Right lobe of liver (tissue), 6 donors: Measurements from ENCODE around the gene SIGLEC1. TPM values are rescaled to one million over a fixed set of nuclear protein-coding genes. Genes with fewer than 3 reads are reported as not detected.
A peak's percentile ranks its signal among the peaks of the same experiment; 100 is the strongest.

ENCODE experiments used
- ATAC-seq, 4 donors: fragments of 200-7000 bp; cut with Tn5 transposase; one replicate each; pipeline ENCODE4 v1.9.1; 2020; ENCODE audit warnings: mild to moderate bottlenecking in 4 of 4, moderate library complexity in 4 of 4
- DNase-seq, 3 donors: peaks; one replicate each; pipeline ENCODE4 v3.0.0-alpha.2; 2020
- H3K27ac ChIP-seq, 3 donors: fragments of 200-600 bp; one replicate each; pipeline ENCODE4 v1.8.0; 2022
- H3K27me3 ChIP-seq, 2 donors: fragments of 200-600 bp; one replicate each; pipeline ENCODE4 v1.8.0; 2022
- H3K36me3 ChIP-seq, 4 donors: fragments of 200-600 bp; sonication (generic) in 1 of 4; one replicate each; pipeline versions ENCODE4 v1.5.1 to v1.8.0; 2017 to 2022; ENCODE audit warnings: control low read depth in 1 of 4
- H3K4me1 ChIP-seq, 4 donors: fragments of 200-600 bp; sonication (generic) in 1 of 4; one replicate each; pipeline versions ENCODE4 v1.5.1 to v1.8.0; 2017 to 2022; ENCODE audit warnings: control low read depth in 1 of 4
- H3K4me3 ChIP-seq, 3 donors: fragments of 200-600 bp; one replicate each; pipeline ENCODE4 v1.8.0; 2022
- H3K9me3 ChIP-seq, 4 donors: fragments of 200-600 bp; sonication (generic) in 1 of 4; one replicate each; pipeline versions ENCODE4 v1.5.1 to v1.8.0; 2017 to 2022; ENCODE audit warnings: control low read depth in 1 of 4
- POLR2A ChIP-seq: fragments of 450-650 bp; IDR thresholded peaks from one replicate; pipeline ENCODE4 v1.6.1; 2017; ENCODE audit warnings: antibody characterized with exemption, mild to moderate bottlenecking
- WGBS: methylation state at CpG from one replicate; pipeline ENCODE4 v1.1.6; 2018; ENCODE audit warnings: low coverage, low lambda C conversion rate; ENCODE audit not compliant: insufficient coverage; ENCODE audit errors: missing lambda C conversion rate; 5-methylcytosine and 5-hydroxymethylcytosine counted together
- intact Hi-C, 2 donors: fragments of 100-400 bp; cut with DNase I; formaldehyde crosslinking; loops; one replicate each; pipeline versions ENCODE4 v1.11.2 to v1.14.1; 2022
- total RNA-seq, 6 experiments: library from RNA; depleted of rRNA in 2 of 6; stranded (reverse); fragments of >200 nt in 2 of 6; fragmentation: NEBNext Ultra II Directional in 3 of 6; extraction: Animal tissue kit (Norgen Biotek cat#: 25700) in 3 of 6; gene quantifications; one replicate each; pipeline versions ENCODE4 v1.1.0 to v1.2.4, GENCODE V29; 2016 to 2023
- TF ChIP-seq, protein P1 (sequence below), 4 donors: fragments of 200-600 bp in 3 of 4; fragments of 450-650 bp in 1 of 4; IDR thresholded peaks; one replicate each; pipeline versions ENCODE4 v1.5.1 to v1.8.0; 2016 to 2022; ENCODE audit warnings: antibody characterized with exemption in 4 of 4, mild to moderate bottlenecking in 2 of 4
- donor health status: DM: no; HTN: yes; CAD: no.
- donor health status: DM: no; HTN: no; CAD: no.
- donor health status: DM: no; HTN: no; CAD: no.
- donor health status: DM: no; HTN: yes; CAD: no.
- donor health status: DM: no; HTN: yes; CAD: no.

The SIGLEC1 gene
- total RNA-seq, 6 experiments from 2014 or later, result 2.6 to 13.9 (median 5.7) TPM

DNA sequence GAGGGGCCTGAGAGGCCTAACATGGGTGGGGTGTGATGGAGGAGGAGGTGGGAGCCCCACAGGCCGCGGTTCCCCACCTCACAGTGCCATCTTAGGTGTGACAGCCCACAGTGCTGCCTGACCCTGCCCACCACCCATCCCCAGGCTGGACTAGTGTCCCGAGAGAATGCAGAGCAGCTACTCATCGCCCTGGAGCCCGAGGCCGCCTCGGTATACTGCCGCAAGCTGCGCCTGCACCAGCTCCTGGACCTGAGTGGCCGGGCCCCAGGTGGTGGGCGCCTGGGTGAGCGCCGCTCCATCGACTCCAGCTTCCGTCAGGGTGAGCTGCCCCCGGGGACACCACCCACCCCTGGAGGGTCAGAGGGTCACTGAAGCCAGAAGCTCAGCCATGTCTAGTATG is 35.7 kb upstream of the SIGLEC1 start:
- TF ChIP-seq POLR2A, result no peak
- TF ChIP-seq, protein P1, sequence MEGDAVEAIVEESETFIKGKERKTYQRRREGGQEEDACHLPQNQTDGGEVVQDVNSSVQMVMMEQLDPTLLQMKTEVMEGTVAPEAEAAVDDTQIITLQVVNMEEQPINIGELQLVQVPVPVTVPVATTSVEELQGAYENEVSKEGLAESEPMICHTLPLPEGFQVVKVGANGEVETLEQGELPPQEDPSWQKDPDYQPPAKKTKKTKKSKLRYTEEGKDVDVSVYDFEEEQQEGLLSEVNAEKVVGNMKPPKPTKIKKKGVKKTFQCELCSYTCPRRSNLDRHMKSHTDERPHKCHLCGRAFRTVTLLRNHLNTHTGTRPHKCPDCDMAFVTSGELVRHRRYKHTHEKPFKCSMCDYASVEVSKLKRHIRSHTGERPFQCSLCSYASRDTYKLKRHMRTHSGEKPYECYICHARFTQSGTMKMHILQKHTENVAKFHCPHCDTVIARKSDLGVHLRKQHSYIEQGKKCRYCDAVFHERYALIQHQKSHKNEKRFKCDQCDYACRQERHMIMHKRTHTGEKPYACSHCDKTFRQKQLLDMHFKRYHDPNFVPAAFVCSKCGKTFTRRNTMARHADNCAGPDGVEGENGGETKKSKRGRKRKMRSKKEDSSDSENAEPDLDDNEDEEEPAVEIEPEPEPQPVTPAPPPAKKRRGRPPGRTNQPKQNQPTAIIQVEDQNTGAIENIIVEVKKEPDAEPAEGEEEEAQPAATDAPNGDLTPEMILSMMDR (IDR thresholded peaks at IDR 0.05), result no peak
- H3K9me3 ChIP-seq, result no peaks in the 10 kb centered on the region
- peaks cover 0 to 23% (median 0%) of the 10 kb centered on the region in 4 donors for H3K4me1 ChIP-seq
- intact Hi-C loops, result no loop called here
- H3K27me3 ChIP-seq, result peaks cover 0 to 6% of the 10 kb centered on the region in 2 donors
- no peak overlapping the region for H3K4me3 ChIP-seq
- no CpG with 5 or more reads among the region's 16 CpGs for WGBS
- H3K27ac ChIP-seq, result no peak overlapping the region
- no peaks in the 10 kb centered on the region for H3K36me3 ChIP-seq
- DNase-seq (peak in 1 of 3 donors; percentile 36), ATAC-seq (no peak)

DNA sequence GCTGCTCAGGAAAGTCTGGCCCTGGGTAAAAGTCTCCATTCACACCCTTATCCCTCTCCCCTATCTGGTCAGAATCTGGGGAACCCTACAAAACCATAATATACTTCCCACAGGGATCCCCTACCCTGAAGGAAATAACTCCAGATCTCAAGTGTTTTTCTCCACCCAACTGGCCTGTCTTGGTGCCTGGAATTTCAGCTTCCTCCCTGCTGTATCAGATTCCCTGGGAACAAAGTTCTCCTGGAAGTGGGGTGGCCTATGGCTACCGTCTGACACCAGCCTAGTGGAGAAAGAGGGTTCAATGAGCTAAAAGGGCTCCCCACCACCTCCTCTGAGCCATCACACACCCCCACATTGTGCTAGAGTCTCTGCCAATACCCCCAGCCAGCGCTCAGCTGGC is 35.1 kb upstream of the SIGLEC1 start:
- WGBS, result 80% methylated on average over 1 of the region's 2 CpGs
- no peaks in the 10 kb centered on the region for H3K9me3 ChIP-seq
- H3K4me1 ChIP-seq, result peaks cover 0 to 18% (median 0%) of the 10 kb centered on the region in 4 donors
- H3K27me3 ChIP-seq, result peaks cover 0 to 6% of the 10 kb centered on the region in 2 donors
- H3K27ac ChIP-seq, result no peak overlapping the region
- no peaks in the 10 kb centered on the region for H3K36me3 ChIP-seq
- no peak overlapping the region for H3K4me3 ChIP-seq
- intact Hi-C loops, result no loop called here
- DNase-seq, result no peak
- ATAC-seq, result no peak
- no peak for TF ChIP-seq POLR2A
- TF ChIP-seq, protein P1 (IDR thresholded peaks at IDR 0.05), result no peak

DNA sequence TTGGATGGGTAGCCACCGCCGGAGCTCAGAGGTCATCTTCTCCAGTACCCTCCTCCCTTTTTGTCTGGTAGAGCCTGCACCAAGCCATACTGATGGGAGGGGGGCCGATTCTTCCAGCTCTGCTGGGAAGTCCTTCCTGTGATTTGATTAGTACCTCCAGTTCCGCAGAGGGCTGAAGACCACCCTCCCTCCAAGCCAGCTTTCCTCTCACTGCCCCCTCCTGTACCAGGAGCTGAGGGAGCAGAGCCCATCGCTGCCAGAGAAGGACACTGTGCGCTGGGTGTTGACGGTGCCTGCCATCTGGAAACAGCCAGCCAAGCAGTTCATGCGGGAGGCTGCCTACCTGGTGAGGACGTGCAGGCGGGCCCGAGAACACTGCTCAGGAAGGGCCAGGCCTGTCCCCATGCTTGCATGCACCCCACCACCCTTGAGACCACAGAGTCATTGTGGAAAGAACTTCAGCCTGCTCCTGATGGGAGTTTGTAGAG is 33.3 kb upstream of the SIGLEC1 start:
- Histone ChIP-seq H3K27me3 (peaks cover 0 to 4% of the 10 kb centered on the region in 2 donors), H3K27ac (no peak overlapping the region), H3K36me3 (no peaks in the 10 kb centered on the region), H3K4me1 (peaks cover 0 to 6% (median 0%) of the 10 kb centered on the region in 4 donors), H3K4me3 (no peak overlapping the region), H3K9me3 (no peaks in the 10 kb centered on the region)
- DNase-seq, result no peak
- intact Hi-C loops, result no loop called here
- ATAC-seq, result no peak
- 67% methylated on average over 11 of the region's 11 CpGs for WGBS
- no peak for TF ChIP-seq POLR2A
- TF ChIP-seq, protein P1 (IDR thresholded peaks at IDR 0.05), result no peak

DNA sequence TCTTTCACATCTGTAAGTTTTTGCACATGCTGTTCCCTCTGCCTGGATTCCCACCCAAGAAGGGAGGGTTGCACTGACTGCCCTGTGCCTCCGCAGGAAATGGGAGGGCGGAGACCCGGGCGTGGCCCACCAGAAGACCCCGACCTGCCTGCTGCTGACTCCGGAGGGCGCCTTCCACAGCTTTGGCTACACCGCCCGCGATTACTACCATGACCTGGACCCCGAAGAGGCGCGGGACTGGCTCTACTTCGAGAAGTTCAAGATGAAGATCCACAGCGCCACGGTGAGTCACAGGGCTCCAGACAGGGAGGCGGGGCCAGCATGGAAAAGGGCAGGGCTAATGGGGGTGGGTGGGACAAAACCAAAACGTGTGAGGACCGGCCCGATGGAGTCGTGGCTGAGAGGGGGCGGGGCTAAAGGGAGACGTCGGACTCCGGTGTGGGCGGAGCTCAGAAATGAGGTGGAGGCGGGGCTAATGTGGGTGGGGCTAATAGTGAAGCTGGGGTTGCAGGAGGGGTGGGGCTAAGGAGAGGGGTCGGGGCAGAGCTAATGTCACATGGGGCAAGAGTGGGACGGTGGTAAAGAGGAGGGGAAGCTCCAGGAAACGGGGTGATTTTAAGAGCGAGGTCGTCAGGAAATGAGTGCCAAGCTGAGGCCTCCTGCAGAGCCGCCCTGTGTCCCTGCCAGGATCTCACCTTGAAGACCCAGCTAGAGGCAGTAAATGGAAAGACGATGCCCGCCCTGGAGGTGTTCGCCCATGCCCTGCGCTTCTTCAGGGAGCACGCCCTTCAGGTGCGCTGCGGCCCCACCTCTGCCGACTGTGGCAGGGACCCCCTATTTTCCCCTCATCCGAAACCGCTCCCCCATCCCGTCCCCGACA is 32.6 kb upstream of the SIGLEC1 start:
- no peak for TF ChIP-seq POLR2A
- TF ChIP-seq, protein P1 (IDR thresholded peaks at IDR 0.05), result no peak
- no peak overlapping the region for H3K4me3 ChIP-seq
- peaks cover 0 to 5% (median 0%) of the 10 kb centered on the region in 4 donors for H3K4me1 ChIP-seq
- H3K27me3 ChIP-seq, result no peaks in the 10 kb centered on the region
- no peaks in the 10 kb centered on the region for H3K9me3 ChIP-seq
- peak; percentile 56 to 74 (median 71) for DNase-seq
- ATAC-seq, result peak; percentile 67 to 75 (median 74)
- no peaks in the 10 kb centered on the region for H3K36me3 ChIP-seq
- WGBS, result 18% methylated on average over 31 of the region's 45 CpGs
- no peak overlapping the region for H3K27ac ChIP-seq
- intact Hi-C loops, result no loop called here
